Sigmoid colon (tissue), 3 donors: Measurements from ENCODE around the gene MAP1A.
A peak's percentile ranks its signal among the peaks of the same experiment; 100 is the strongest.

Experiments used
- CTCF ChIP-seq, 4 experiments: fragments of 450-650 bp in 3 of 4; fragments of 200-600 bp in 1 of 4; IDR thresholded peaks; one replicate each; pipeline ENCODE4 v1.5.1; 2016 to 2019; ENCODE audit warnings: antibody characterized with exemption in 4 of 4, mild to moderate bottlenecking in 3 of 4, moderate library complexity in 2 of 4
- POLR2A ChIP-seq, 2 donors: fragments of 450-650 bp; IDR thresholded peaks; one replicate each; pipeline ENCODE4 v1.6.1; 2016; ENCODE audit warnings: antibody characterized with exemption in 2 of 2, mild to moderate bottlenecking in 2 of 2, moderate library complexity in 2 of 2

- TF ChIP-seq CTCF (IDR thresholded peaks at IDR 0.05) (no peak), POLR2A (IDR thresholded peaks at IDR 0.05) (peak in 1 of 2 donors; percentile 11)
Observed at GRCh38 chr15:43492673-43493601, 24.5 kb upstream of the MAP1A start, which contains the start of gene TP53BP1.
